Tibial artery (tissue), 4 donors: ENCODE results near the gene FAM169A.
"Not testable (repeated sequence)": the region's sequence is repeated elsewhere in the genome, so short reads cannot be mapped to it uniquely, and the experiment has no call there.

ENCODE experiments used
- DNase-seq, 2 donors: peaks; one replicate each; pipeline ENCODE4 v3.0.0-alpha.2; 2019
- H3K27ac ChIP-seq, 2 donors: fragments of 200-600 bp; sonication (generic) in 1 of 2; 1 replicate in 1 of 2; 2 replicates in 1 of 2; pipeline ENCODE4 v1.5.1; 2018 to 2019; ENCODE audit warnings: mild to moderate bottlenecking in 1 of 2
- H3K27me3 ChIP-seq, 2 donors: fragments of 200-600 bp; sonication (generic) in 1 of 2; one replicate each; pipeline versions ENCODE4 v1.5.1 to v1.6.0; 2016 to 2019
- H3K36me3 ChIP-seq, 3 donors: fragments of 200-600 bp; sonication (generic) in 2 of 3; one replicate each; pipeline ENCODE4 v1.5.1; 2016 to 2019; ENCODE audit warnings: mild to moderate bottlenecking in 2 of 3
- H3K4me1 ChIP-seq, 4 donors: fragments of 200-600 bp; sonication (generic) in 2 of 4; 1 replicate in 3 of 4; 2 replicates in 1 of 4; pipeline ENCODE4 v1.5.1; 2016 to 2019
- H3K4me3 ChIP-seq, 2 donors: fragments of 200-600 bp; sonication (generic) in 1 of 2; 1 replicate in 1 of 2; 2 replicates in 1 of 2; pipeline ENCODE4 v1.5.1; 2018 to 2019; ENCODE audit warnings: mild to moderate bottlenecking in 2 of 2
- H3K9me3 ChIP-seq, 3 donors: fragments of 200-600 bp; sonication (generic) in 1 of 3; one replicate each; pipeline ENCODE4 v1.5.1; 2016 to 2019
- intact Hi-C: fragments of 100-400 bp; cut with DNase I; formaldehyde crosslinking; loops from one replicate; pipeline ENCODE4 v1.15.0; 2023; ENCODE audit warnings: low total_unique reads
- TF ChIP-seq, protein P1 (sequence below), 2 experiments: fragments of 200-600 bp in 1 of 2; fragments of 450-650 bp in 1 of 2; IDR thresholded peaks; one replicate each; pipeline ENCODE4 v1.5.1; 2017 to 2019; ENCODE audit warnings: antibody characterized with exemption in 2 of 2, mild to moderate bottlenecking in 1 of 2, moderate library complexity in 1 of 2

The FAM169A gene, protein sequence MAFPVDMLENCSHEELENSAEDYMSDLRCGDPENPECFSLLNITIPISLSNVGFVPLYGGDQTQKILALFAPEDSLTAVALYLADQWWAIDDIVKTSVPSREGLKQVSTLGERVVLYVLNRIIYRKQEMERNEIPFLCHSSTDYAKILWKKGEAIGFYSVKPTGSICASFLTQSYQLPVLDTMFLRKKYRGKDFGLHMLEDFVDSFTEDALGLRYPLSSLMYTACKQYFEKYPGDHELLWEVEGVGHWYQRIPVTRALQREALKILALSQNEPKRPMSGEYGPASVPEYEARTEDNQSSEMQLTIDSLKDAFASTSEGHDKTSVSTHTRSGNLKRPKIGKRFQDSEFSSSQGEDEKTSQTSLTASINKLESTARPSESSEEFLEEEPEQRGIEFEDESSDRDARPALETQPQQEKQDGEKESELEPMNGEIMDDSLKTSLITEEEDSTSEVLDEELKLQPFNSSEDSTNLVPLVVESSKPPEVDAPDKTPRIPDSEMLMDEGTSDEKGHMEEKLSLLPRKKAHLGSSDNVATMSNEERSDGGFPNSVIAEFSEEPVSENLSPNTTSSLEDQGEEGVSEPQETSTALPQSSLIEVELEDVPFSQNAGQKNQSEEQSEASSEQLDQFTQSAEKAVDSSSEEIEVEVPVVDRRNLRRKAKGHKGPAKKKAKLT

DNA sequence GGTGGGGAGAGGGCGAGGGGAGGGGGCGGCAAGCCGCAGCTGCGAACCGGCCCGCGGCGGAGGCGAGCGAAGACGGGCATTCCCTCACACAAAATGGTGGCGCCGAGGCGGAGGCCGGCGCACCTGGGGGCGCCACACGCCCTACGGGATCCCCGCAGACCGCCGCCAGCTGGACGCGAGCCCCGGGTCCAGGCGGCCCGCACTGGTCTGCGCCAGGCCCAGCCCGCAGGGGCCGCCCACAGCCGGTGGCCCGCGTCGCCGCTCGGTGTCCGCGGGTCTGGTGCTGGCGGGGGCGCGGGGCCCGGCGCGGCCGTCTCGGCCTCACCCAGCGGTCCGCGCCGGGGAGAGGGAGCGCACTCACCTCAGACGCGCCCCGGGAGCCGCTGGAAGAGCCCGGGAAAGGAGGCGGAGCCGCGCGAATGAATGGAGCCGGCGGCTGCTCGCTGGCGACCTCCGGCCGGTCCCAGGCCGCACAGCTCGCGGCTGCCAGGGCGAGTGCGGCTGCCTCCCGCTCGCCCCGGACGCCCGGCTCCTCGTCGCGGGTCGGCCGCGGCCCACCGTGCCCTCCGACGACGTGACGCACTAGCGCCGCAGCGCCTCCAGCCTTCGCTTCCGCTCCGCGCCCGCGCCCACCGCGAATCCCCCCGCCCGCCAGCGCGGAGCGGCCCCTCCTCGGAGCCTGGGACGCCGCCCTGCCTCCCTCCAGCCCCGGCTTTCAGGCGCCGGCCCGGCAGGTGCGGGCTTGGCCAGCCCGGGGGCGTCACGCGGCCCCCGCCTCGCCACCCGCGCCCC lies at the start of gene FAM169A:
FAM169A (minus strand) TSS at position 584 of the 792 bp plus-strand sequence. CDS start 24,711 bp downstream, outside the sequence.
- H3K9me3 ChIP-seq = no peaks in the 10 kb centered on the region
- H3K36me3 ChIP-seq = no peaks in the 10 kb centered on the region
- no peak within 1 kb of the TSS for H3K27ac ChIP-seq
- DNase-seq = no peak
- H3K4me1 ChIP-seq = peaks cover 0 to 15% (median 11%) of the 10 kb centered on the region in 4 donors
- peak within 1 kb of the TSS; percentile 43 to 63 for H3K4me3 ChIP-seq
- peaks cover 0 to 35% of the 10 kb centered on the region in 2 donors for H3K27me3 ChIP-seq
- intact Hi-C loops = no loop called here
- TF ChIP-seq, protein P1, sequence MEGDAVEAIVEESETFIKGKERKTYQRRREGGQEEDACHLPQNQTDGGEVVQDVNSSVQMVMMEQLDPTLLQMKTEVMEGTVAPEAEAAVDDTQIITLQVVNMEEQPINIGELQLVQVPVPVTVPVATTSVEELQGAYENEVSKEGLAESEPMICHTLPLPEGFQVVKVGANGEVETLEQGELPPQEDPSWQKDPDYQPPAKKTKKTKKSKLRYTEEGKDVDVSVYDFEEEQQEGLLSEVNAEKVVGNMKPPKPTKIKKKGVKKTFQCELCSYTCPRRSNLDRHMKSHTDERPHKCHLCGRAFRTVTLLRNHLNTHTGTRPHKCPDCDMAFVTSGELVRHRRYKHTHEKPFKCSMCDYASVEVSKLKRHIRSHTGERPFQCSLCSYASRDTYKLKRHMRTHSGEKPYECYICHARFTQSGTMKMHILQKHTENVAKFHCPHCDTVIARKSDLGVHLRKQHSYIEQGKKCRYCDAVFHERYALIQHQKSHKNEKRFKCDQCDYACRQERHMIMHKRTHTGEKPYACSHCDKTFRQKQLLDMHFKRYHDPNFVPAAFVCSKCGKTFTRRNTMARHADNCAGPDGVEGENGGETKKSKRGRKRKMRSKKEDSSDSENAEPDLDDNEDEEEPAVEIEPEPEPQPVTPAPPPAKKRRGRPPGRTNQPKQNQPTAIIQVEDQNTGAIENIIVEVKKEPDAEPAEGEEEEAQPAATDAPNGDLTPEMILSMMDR (IDR thresholded peaks at IDR 0.05) = no peak

DNA sequence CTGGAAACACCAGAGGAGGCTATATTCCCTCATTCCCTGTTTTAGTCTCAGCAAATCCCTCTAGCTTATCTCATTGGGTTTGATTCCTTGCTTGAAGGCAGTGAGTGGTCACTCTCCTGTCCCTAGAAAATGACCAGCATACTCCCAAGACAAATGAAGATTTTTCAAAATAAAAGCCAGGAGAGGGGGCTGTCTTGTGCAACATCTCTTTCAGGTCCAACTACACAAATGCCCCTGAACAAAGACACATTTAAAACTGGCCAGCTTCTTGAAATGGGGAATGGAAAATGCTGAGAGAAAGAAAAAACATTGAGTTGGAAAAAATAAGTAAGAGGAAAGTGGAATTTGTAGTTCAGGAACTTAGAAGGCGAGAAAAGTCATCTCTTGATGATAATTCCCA lies 49.3 kb upstream of the FAM169A start:
- H3K4me1 ChIP-seq = no peaks in the 10 kb centered on the region
- no peak overlapping the region for H3K27ac ChIP-seq
- no peaks in the 10 kb centered on the region for H3K36me3 ChIP-seq
- intact Hi-C loops = loop anchor here (5.0 kb wide), 1 partner anchor 243 kb away; no protein-coding TSS in a partner anchor
- no peaks in the 10 kb centered on the region for H3K9me3 ChIP-seq
- H3K27me3 ChIP-seq = no peaks in the 10 kb centered on the region
- DNase-seq = no peak
- H3K4me3 ChIP-seq = no peak overlapping the region
- TF ChIP-seq, protein P1 (IDR thresholded peaks at IDR 0.05) = no peak

DNA sequence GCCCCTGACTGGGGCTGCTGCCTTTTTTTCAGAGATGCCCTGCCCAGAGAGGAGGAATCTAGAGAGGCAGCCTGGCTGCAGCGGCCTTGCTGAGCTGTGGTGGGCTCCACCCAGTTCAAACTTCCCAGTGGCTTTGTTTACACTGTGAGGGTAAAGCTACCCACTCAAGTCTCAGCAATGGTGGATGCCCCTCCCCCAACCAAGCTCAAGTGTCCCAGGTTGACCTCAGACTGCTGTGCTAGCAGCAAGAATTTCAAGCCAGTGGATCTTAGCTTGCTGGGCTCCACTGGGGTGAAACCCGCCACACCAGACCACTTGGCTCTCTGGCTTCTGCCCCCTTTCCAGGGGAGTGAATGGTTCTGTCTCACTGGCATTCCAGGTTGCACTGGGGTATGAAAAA lies 45.2 kb upstream of the FAM169A start:
- H3K9me3 ChIP-seq, H3K36me3 ChIP-seq, DNase-seq, intact Hi-C loops, H3K27ac ChIP-seq, H3K4me1 ChIP-seq, H3K27me3 ChIP-seq, H3K4me3 ChIP-seq: not testable (repeated sequence)

DNA sequence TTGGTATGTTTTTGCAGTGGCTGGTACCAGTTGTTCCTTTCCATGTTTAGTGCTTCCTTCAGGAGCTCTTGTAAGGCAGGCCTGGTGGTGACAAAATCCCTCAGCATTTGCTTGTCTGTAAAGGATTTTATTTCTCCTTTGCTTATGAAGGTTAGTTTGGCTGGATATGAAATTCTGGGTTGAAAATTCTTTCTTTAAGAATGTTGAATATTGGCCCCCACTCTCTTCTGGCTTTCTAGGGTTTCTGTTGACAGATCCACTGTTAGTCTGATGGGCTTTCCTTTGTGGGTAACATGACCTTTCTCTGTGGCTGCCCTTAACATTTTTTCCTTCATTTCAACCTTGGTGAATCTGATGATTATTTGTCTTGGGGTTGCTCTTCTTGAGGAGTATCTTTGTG lies 43.7 kb upstream of the FAM169A start:
- intact Hi-C loops, H3K27me3 ChIP-seq, H3K27ac ChIP-seq, H3K4me1 ChIP-seq, H3K36me3 ChIP-seq, DNase-seq, H3K9me3 ChIP-seq, H3K4me3 ChIP-seq: not testable (repeated sequence)

GRCh38 chr5:74908237-74908636 lies 42.0 kb upstream of the FAM169A start:
- H3K4me1 ChIP-seq, H3K27ac ChIP-seq, intact Hi-C loops, H3K27me3 ChIP-seq, H3K36me3 ChIP-seq, DNase-seq, H3K9me3 ChIP-seq, H3K4me3 ChIP-seq: not testable (repeated sequence)

DNA sequence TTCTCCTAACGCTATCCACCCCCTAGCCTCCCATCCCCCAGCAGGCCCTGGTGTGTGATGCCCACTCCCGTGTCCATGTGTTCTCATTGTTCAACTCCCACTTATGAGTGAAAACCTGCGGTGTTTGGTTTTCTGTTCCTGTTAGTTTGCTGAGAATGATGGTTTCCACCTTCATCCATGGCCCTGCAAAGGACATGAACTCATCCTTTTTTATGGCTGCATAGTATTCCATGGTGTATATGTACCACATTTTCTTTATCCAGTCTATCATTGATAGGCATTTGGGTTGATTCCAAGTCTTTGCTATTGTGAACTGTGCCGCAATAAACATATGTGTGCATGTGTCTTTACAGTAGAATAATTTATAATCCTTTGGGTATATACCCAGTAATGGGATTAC lies 38.5 kb upstream of the FAM169A start:
- H3K27me3 ChIP-seq, H3K4me1 ChIP-seq, intact Hi-C loops, H3K36me3 ChIP-seq, DNase-seq, H3K4me3 ChIP-seq, H3K27ac ChIP-seq, H3K9me3 ChIP-seq: not testable (repeated sequence)

GRCh38 chr5:74903165-74903787 lies 37.1 kb upstream of the FAM169A start:
- no peaks in the 10 kb centered on the region for H3K27me3 ChIP-seq
- no peak overlapping the region for H3K4me3 ChIP-seq
- no peaks in the 10 kb centered on the region for H3K4me1 ChIP-seq
- DNase-seq = no peak
- no peaks in the 10 kb centered on the region for H3K36me3 ChIP-seq
- intact Hi-C loops = no loop called here
- H3K27ac ChIP-seq = no peak overlapping the region
- no peaks in the 10 kb centered on the region for H3K9me3 ChIP-seq
- TF ChIP-seq, protein P1 (IDR thresholded peaks at IDR 0.05) = no peak
